ENCODE measurements around the gene KIF4A. TPM values are rescaled to one million over a fixed set of nuclear protein-coding genes. Genes with fewer than 3 reads are reported as not detected.
"Not testable (repeated sequence)": the region's sequence is repeated elsewhere in the genome, so short reads cannot be mapped to it uniquely, and the experiment has no call there.

The KIF4A gene
- total RNA-seq, 4 donors from 2014 or later = 0.39 to 1.8 (median 0.99) TPM

- 70 to 87% methylated on average over 4 to 5 of the region's 5 CpGs for WGBS, 2 donors
- peak in 1 of 2 donors; percentile 26 for DNase-seq (ENCODE audit: low spot score in 2 of 2)
- TF ChIP-seq POLR2A (IDR thresholded peaks at IDR 0.05) (no peak), CTCF (IDR thresholded peaks at IDR 0.05) (no peak)
- no peak overlapping the region for H3K4me3 ChIP-seq (ENCODE audit: low read depth, poor library complexity, severe bottlenecking)
- intact Hi-C loops (cut with DNase I; ENCODE audit: low total_unique reads) = no loop called here
Observed at GRCh38 chrX:70257423-70258288, 32.2 kb upstream of the KIF4A start.

- DNase-seq (ENCODE audit: low spot score in 2 of 2) = no peak
- intact Hi-C loops (cut with DNase I; ENCODE audit: low total_unique reads) = no loop called here
- TF ChIP-seq CTCF (IDR thresholded peaks at IDR 0.05) (no peak), POLR2A (IDR thresholded peaks at IDR 0.05) (no peak)
- no peak within 1 kb of the TSS for H3K4me3 ChIP-seq (ENCODE audit: low read depth, poor library complexity, severe bottlenecking)
- 55 to 80% methylated on average over 3 to 4 of the region's 4 CpGs for WGBS, 2 donors
Observed at GRCh38 chrX:70260104-70260503, 29.8 kb upstream of the KIF4A start, which contains the start of gene P2RY4. Gene P2RY4, minus strand, starts transcription at chrX:70260204. Its CDS starts 580 bp downstream, at chrX:70259624.

GRCh38 chrX:70262952-70263567, 26.8 kb upstream of the KIF4A start:
- no peak overlapping the region for H3K4me3 ChIP-seq (ENCODE audit: low read depth, poor library complexity, severe bottlenecking)
- TF ChIP-seq POLR2A (IDR thresholded peaks at IDR 0.05) (no peak), CTCF (IDR thresholded peaks at IDR 0.05) (no peak)
- intact Hi-C loops (cut with DNase I; ENCODE audit: low total_unique reads) = no loop called here
- peak in 1 of 2 donors; percentile 18 for DNase-seq (ENCODE audit: low spot score in 2 of 2)
- WGBS, 2 donors = 13 to 20% methylated on average over 7 of the region's 7 CpGs

- TF ChIP-seq CTCF (IDR thresholded peaks at IDR 0.05) (no peak), POLR2A (IDR thresholded peaks at IDR 0.05) (no peak)
- no peak for DNase-seq (ENCODE audit: low spot score in 2 of 2)
- 62 to 65% methylated on average over 3 of the region's 3 CpGs for WGBS, 2 donors
- intact Hi-C loops (cut with DNase I; ENCODE audit: low total_unique reads) = no loop called here
- H3K4me3 ChIP-seq (ENCODE audit: low read depth, poor library complexity, severe bottlenecking) = no peak overlapping the region
Observed at GRCh38 chrX:70264784-70265183, 25.1 kb upstream of the KIF4A start.

- intact Hi-C loops (cut with DNase I; ENCODE audit: low total_unique reads) = no loop called here
- no peak for DNase-seq (ENCODE audit: low spot score in 2 of 2)
- no peak for TF ChIP-seq POLR2A (IDR thresholded peaks at IDR 0.05)
- TF ChIP-seq CTCF (IDR thresholded peaks at IDR 0.05) = no peak
- no peak within 1 kb of the TSS for H3K4me3 ChIP-seq (ENCODE audit: low read depth, poor library complexity, severe bottlenecking)
Observed at GRCh38 chrX:70268034-70268433, 21.9 kb upstream of the KIF4A start, which contains the start of gene ARR3. Gene ARR3, plus strand, starts transcription at chrX:70268334. Its CDS starts 1,052 bp downstream, at chrX:70269386.

GRCh38 chrX:70274029-70274428, 15.9 kb upstream of the KIF4A start:
- intact Hi-C loops (cut with DNase I; ENCODE audit: low total_unique reads); H3K4me3 ChIP-seq (ENCODE audit: low read depth, poor library complexity, severe bottlenecking); DNase-seq (ENCODE audit: low spot score in 2 of 2): not testable (repeated sequence)
- WGBS, 2 donors = 82 to 87% methylated on average over 4 to 7 of the region's 7 CpGs
